OCI-LY1 (cell line): ENCODE results near the gene SLC25A27.

ENCODE experiments used
- H2AFZ ChIP-seq: fragments of 200-600 bp; sonication (generic), shearing (Covaris generic); 2 replicates; pipeline ENCODE4 v1.6.0; 2014; ENCODE audit warnings: antibody characterized with exemption, mild to moderate bottlenecking, low read length
- H3F3A ChIP-seq: fragments of 200-600 bp; sonication (generic), shearing (Covaris generic); 2 replicates; pipeline ENCODE4 v1.6.0; 2014; ENCODE audit warnings: mild to moderate bottlenecking, antibody characterized with exemption, low read length, moderate library complexity; ENCODE audit not compliant: insufficient read depth
- H3K27ac ChIP-seq: fragments of 200-600 bp; sonication (generic); 2 replicates; pipeline ENCODE4 v1.5.1; 2014; ENCODE audit warnings: low read length, mixed run types, mild to moderate bottlenecking, low read depth; ENCODE audit not compliant: poor library complexity, severe bottlenecking
- H3K27me3 ChIP-seq: fragments of 200-600 bp; sonication (generic); 2 replicates; pipeline ENCODE4 v1.6.0; 2014; ENCODE audit warnings: antibody characterized with exemption, mild to moderate bottlenecking, low read length, moderate library complexity; ENCODE audit not compliant: insufficient read depth
- H3K36me3 ChIP-seq: fragments of 200-600 bp; sonication (generic); 2 replicates; pipeline ENCODE4 v1.6.1; 2014; ENCODE audit warnings: mild to moderate bottlenecking, antibody characterized with exemption, low read length, moderate library complexity, mixed read lengths; ENCODE audit not compliant: insufficient read depth
- H3K4me1 ChIP-seq: fragments of 200-600 bp; sonication (generic); 2 replicates; pipeline ENCODE4 v1.5.1; 2014; ENCODE audit warnings: mild to moderate bottlenecking, low read length, moderate library complexity; ENCODE audit not compliant: insufficient read depth, severe bottlenecking
- H3K4me2 ChIP-seq: fragments of 200-600 bp; sonication (generic), shearing (Covaris generic); 2 replicates; pipeline ENCODE4 v1.6.1; 2014; ENCODE audit warnings: low read length
- H3K4me3 ChIP-seq: fragments of 200-600 bp; sonication (generic); 2 replicates; pipeline ENCODE4 v1.5.1; 2014; ENCODE audit warnings: low read length, low read depth, mild to moderate bottlenecking, mixed read lengths; ENCODE audit not compliant: poor library complexity, severe bottlenecking
- H3K79me2 ChIP-seq: fragments of 200-600 bp; shearing (Covaris generic); 2 replicates; pipeline ENCODE4 v1.6.1; 2016; ENCODE audit warnings: mixed run types, low read length, mixed read lengths; ENCODE audit not compliant: insufficient read depth
- H3K9ac ChIP-seq: fragments of 200-600 bp; sonication (generic), shearing (Covaris generic); 2 replicates; pipeline ENCODE4 v1.6.1; 2014; ENCODE audit warnings: mild to moderate bottlenecking, low read length, mixed read lengths
- H3K9me2 ChIP-seq: fragments of 200-600 bp; sonication (generic), shearing (Covaris generic); 2 replicates; pipeline ENCODE4 v1.6.1; 2014; ENCODE audit warnings: low read depth, mild to moderate bottlenecking, low read length, mixed read lengths
- H3K9me3 ChIP-seq: fragments of 200-600 bp; shearing (Covaris generic); 2 replicates; pipeline ENCODE4 v1.6.1; 2014; ENCODE audit warnings: low read length, mixed read lengths
- H4K20me1 ChIP-seq: fragments of 200-600 bp; sonication (generic), shearing (Covaris generic); 2 replicates; pipeline ENCODE4 v1.6.0; 2016; ENCODE audit warnings: mild to moderate bottlenecking, low read length; ENCODE audit not compliant: insufficient read depth
- CTCF ChIP-seq: fragments of 200-600 bp; sonication (generic), shearing (Covaris generic); IDR thresholded peaks from 2 replicates; pipeline ENCODE4 v1.5.1; 2017; ENCODE audit warnings: mild to moderate bottlenecking, antibody characterized with exemption, low read length, moderate library complexity, mixed read lengths
- EZH2 ChIP-seq: fragments of 200-600 bp; sonication (generic), shearing (Covaris generic); IDR thresholded peaks from 2 replicates; pipeline ENCODE4 v1.8.0; 2017; ENCODE audit warnings: borderline replicate concordance, mixed run types, mild to moderate bottlenecking, antibody characterized with exemption, low read length, moderate library complexity, mixed read lengths

Gene SLC25A27

GRCh38 chr6:46657642-46658041 lies 4.9 kb downstream of the SLC25A27 start:
- Histone ChIP-seq H4K20me1 (no peaks in the 10 kb centered on the region), H3K27me3 (no peaks in the 10 kb centered on the region), H3K79me2 (peaks cover 29% of the 10 kb centered on the region), H3K9me3 (no peaks in the 10 kb centered on the region), H2AFZ (no peak overlapping the region), H3K4me2 (no peak overlapping the region), H3K9ac (no peak overlapping the region), H3K36me3 (peaks cover 60% of the 10 kb centered on the region), H3K4me3 (no peak overlapping the region), H3K9me2 (no peaks in the 10 kb centered on the region), H3F3A (no peaks in the 10 kb centered on the region), H3K27ac (no peak overlapping the region), H3K4me1 (peaks cover 23% of the 10 kb centered on the region)
- TF ChIP-seq CTCF (no peak), EZH2 (no peak)

DNA sequence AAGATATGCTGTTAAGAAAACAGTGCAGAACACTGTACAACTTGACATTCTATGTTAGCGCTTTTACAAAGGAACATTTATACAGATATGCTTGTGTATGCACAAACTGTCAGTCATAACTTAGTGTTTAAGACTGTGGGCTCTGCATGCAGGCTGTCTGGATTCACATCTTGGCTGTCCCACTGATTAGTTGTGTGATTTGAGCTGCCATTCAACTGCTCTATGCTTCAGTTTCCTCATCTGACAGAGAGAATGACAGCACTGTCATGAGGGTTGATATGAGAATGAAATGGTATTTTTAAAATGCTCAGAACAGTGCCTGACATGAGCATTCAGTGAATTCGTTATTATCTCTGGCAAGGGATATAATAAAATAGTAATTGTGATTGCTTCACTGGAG lies 8.7 kb downstream of the SLC25A27 start:
- Histone ChIP-seq H4K20me1 (no peaks in the 10 kb centered on the region), H3K36me3 (peaks cover 91% of the 10 kb centered on the region), H3K27ac (no peak overlapping the region), H3F3A (no peaks in the 10 kb centered on the region), H3K9me3 (no peaks in the 10 kb centered on the region), H3K9me2 (no peaks in the 10 kb centered on the region), H3K27me3 (no peaks in the 10 kb centered on the region), H3K4me2 (no peak overlapping the region), H3K4me3 (no peak overlapping the region), H3K79me2 (no peaks in the 10 kb centered on the region), H3K9ac (no peak overlapping the region), H3K4me1 (no peaks in the 10 kb centered on the region), H2AFZ (no peak overlapping the region)
- TF ChIP-seq EZH2, result no peak
- TF ChIP-seq CTCF, result no peak

- Histone ChIP-seq H3F3A (no peaks in the 10 kb centered on the region), H3K4me2 (no peak overlapping the region), H3K9me2 (no peaks in the 10 kb centered on the region), H3K27me3 (no peaks in the 10 kb centered on the region), H3K27ac (no peak overlapping the region), H3K9me3 (no peaks in the 10 kb centered on the region), H4K20me1 (no peaks in the 10 kb centered on the region), H2AFZ (no peak overlapping the region), H3K79me2 (no peaks in the 10 kb centered on the region), H3K4me3 (no peak overlapping the region), H3K9ac (no peak overlapping the region), H3K4me1 (no peaks in the 10 kb centered on the region), H3K36me3 (peaks cover 84% of the 10 kb centered on the region)
- TF ChIP-seq CTCF, result no peak
- TF ChIP-seq EZH2, result no peak
Measured at GRCh38 chr6:46667377-46667776, 14.6 kb downstream of the SLC25A27 start.
